ENCODE results near the gene CLPX. TPM values are rescaled to one million over a fixed set of nuclear protein-coding genes. Genes with fewer than 3 reads are reported as not detected.
"Not testable (repeated sequence)": the region's sequence is repeated elsewhere in the genome, so short reads cannot be mapped to it uniquely, and the experiment has no call there.

CLPX gene
- total and polyA plus RNA-seq, 9 donors = 19.0 to 44.4 (median 41.1) TPM

GRCh38 chr15:65146438-65146837 is 38.7 kb downstream of the CLPX start:
- Histone ChIP-seq H3K27ac (no peak overlapping the region), H3K36me3 (no peaks in the 10 kb centered on the region), H3K4me3 (no peak overlapping the region), H3K4me1 (ENCODE audit: insufficient read depth) (no peaks in the 10 kb centered on the region), H3K9me3 (no peaks in the 10 kb centered on the region), H3K27me3 (no peaks in the 10 kb centered on the region)
- 16 to 54% (median 22%) methylated on average over 4 of the region's 4 CpGs for WGBS, 3 donors
- no peak for DNase-seq
- intact Hi-C loops (cut with DNase I) = no loop called here
- TF ChIP-seq POLR2A (IDR thresholded peaks at IDR 0.05) = no peak
- no peak for TF ChIP-seq EP300 (IDR thresholded peaks at IDR 0.05)
- no peak for TF ChIP-seq CTCF (IDR thresholded peaks at IDR 0.05)

- WGBS, 3 donors = 90 to 91% (median 91%) methylated on average over 6 of the region's 6 CpGs
- H3K27ac ChIP-seq; intact Hi-C loops (cut with DNase I); H3K27me3 ChIP-seq; H3K36me3 ChIP-seq; H3K9me3 ChIP-seq; DNase-seq; H3K4me3 ChIP-seq; H3K4me1 ChIP-seq (ENCODE audit: insufficient read depth): not testable (repeated sequence)
These were observed 46.5 kb downstream of the CLPX start for GRCh38 chr15:65138631-65139030.

DNA sequence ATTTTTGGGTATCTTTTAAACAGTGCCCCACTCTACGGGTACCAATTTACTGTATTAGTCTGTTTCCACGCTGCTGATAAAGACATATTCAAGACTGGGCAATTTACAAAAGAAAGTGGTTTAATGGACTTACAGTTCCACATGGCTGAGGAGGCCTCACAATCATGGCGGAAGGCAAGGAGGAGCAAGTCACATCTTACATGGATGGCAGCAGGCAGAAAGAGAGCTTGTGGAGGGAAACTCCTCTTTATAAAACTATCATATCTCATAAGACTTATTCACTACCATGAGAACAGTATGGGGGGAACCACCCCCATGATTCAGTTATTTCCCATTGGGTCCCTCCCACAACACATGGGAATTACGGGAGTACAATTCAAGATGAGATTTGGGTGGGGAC is 47.2 kb downstream of the CLPX start:
- intact Hi-C loops (cut with DNase I); H3K4me3 ChIP-seq; H3K27ac ChIP-seq; H3K27me3 ChIP-seq; H3K9me3 ChIP-seq; H3K4me1 ChIP-seq (ENCODE audit: insufficient read depth); H3K36me3 ChIP-seq; DNase-seq: not testable (repeated sequence)
- WGBS, 3 donors = 95 to 97% (median 97%) methylated on average over 4 of the region's 4 CpGs

- H3K4me1 ChIP-seq (ENCODE audit: insufficient read depth); H3K27ac ChIP-seq; DNase-seq; H3K27me3 ChIP-seq; intact Hi-C loops (cut with DNase I); H3K4me3 ChIP-seq; H3K9me3 ChIP-seq; H3K36me3 ChIP-seq: not testable (repeated sequence)
- WGBS, 3 donors = 92 to 94% (median 94%) methylated on average over 7 of the region's 7 CpGs
These were observed 48.1 kb downstream of the CLPX start for GRCh38 chr15:65137089-65137488.

DNA sequence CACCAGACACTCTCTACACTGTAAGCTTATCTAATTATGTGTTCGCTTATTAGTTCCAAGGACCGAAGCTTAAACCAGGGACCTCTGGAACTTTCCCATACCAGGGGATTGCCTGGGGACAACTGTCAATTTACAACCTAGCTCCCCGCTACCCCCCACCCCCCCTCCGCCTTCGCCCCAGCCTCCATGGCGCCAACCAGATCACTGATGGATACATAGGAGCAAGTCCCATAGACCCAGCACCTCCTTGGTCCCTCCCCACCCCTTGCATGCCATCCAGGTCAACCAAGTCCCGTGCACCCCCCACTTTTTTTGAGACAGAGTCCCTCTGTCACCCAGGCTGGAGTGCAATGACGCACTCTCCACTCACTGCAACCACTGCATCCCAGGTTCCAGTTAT is 50.6 kb downstream of the CLPX start:
- Histone ChIP-seq H3K9me3 (no peaks in the 10 kb centered on the region), H3K27ac (no peak overlapping the region), H3K36me3 (no peaks in the 10 kb centered on the region), H3K27me3 (no peaks in the 10 kb centered on the region), H3K4me1 (ENCODE audit: insufficient read depth) (peaks cover 7% of the 10 kb centered on the region), H3K4me3 (no peak overlapping the region)
- TF ChIP-seq POLR2A (IDR thresholded peaks at IDR 0.05) (no peak), EP300 (IDR thresholded peaks at IDR 0.05) (no peak), CTCF (IDR thresholded peaks at IDR 0.05) (no peak)
- DNase-seq = no peak
- 87 to 93% (median 92%) methylated on average over 8 of the region's 8 CpGs for WGBS, 3 donors
- intact Hi-C loops (cut with DNase I) = no loop called here

DNA sequence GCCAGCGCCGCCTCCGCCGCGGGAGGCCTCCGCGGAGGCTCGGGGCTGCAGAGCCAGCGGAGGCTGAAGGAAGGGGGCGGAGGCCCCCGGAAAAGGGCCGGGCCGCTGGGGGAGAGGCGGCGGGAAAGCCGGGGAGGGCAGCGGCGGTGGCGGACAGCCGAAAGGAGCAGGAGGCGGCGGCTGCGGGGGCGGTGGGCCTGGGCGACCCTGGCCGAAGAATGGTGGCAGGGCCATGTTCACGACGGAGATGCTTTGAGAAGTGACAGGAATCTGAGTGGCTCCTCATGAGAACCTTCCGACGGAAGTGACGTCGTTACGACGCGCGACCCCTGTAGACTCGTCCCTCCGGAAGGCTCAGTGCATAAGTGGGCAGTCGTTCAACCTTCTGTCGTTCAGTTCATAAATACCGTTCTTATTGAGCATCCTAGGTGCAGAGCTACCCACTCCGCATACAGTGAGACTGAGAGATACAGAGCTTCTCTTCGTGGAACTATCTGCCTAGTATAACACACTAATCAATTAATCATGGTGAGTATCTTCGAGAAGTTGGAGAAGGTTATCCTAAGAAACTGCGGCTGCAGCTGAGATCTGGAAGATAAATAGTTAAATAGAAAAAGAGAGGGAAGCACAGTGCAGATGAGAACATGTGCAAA is 51.5 kb downstream of the CLPX start, which contains the start of gene PDCD7:
Gene PDCD7, minus strand, starts transcription at position 261 of the 653 bp plus-strand sequence. Its CDS starts 27 bp downstream, at position 234.
- H3K9me3 ChIP-seq = no peaks in the 10 kb centered on the region
- peak within 1 kb of the TSS; percentile 58 for H3K27ac ChIP-seq
- H3K4me1 ChIP-seq (ENCODE audit: insufficient read depth) = peaks cover 7% of the 10 kb centered on the region
- peak within 1 kb of the TSS; percentile 90 for H3K4me3 ChIP-seq
- DNase-seq = peak; percentile 81 to 88 (median 82)
- TF ChIP-seq POLR2A (IDR thresholded peaks at IDR 0.05) = peak; percentile 54
- TF ChIP-seq CTCF (IDR thresholded peaks at IDR 0.05) = no peak
- TF ChIP-seq EP300 (IDR thresholded peaks at IDR 0.05) = no peak
- H3K27me3 ChIP-seq = no peaks in the 10 kb centered on the region
- 0 to 1% (median 0%) methylated on average over 41 to 45 of the region's 45 CpGs for WGBS, 3 donors
- H3K36me3 ChIP-seq = no peaks in the 10 kb centered on the region
- intact Hi-C loops (cut with DNase I) = no loop called here
